ENCODE measurements around the gene AQP6. TPM values are rescaled to one million over a fixed set of nuclear protein-coding genes. Genes with fewer than 3 reads are reported as not detected.

AQP6 gene
- total and polyA plus RNA-seq, 10 of the 15 experiments (the other 5 are each of a cell fraction or from before 2014, with no cell fraction given) = not detected

- in situ Hi-C loops (cut with MboI) = no loop called here
- ChIA-PET CTCF (no interaction called here), POLR2A (interaction anchor here (0.6 kb wide), 1 partner anchor 145 kb away, joined by 3 read pairs; no protein-coding TSS in a partner anchor), RAD21 (ENCODE audit: unreplicated experiment) (no interaction called here), SMC1A (ENCODE audit: uncharacterized antibody, unreplicated experiment) (no interaction called here)
- Histone ChIP-seq H3K9me3 (replicated peaks; ENCODE audit: control insufficient read depth, insufficient read depth, low read length) (no peaks in the 10 kb centered on the region), H3K4me1 (ENCODE audit: control insufficient read depth, insufficient read depth, low read length) (no peaks in the 10 kb centered on the region), H3K9ac (ENCODE audit: control insufficient read depth, insufficient read depth, low read length) (no peak overlapping the region), H3K27ac (ENCODE audit: control insufficient read depth, insufficient read depth) (no peak overlapping the region), H2AFZ (ENCODE audit: control insufficient read depth, low read depth, low read length) (no peak overlapping the region), H3K27me3 (replicated peaks in 1 of 2; ENCODE audit: control insufficient read depth in 2 of 2, insufficient read depth in 2 of 2, low read length in 1 of 2) (peaks cover 3% of the 10 kb centered on the region in 2 experiments; a peak in 2 of 4 replicates), H3K4me3 (no peak overlapping the region), H4K20me1 (ENCODE audit: control insufficient read depth, insufficient read depth) (no peaks in the 10 kb centered on the region), H3K4me2 (ENCODE audit: control insufficient read depth, insufficient read depth) (no peak overlapping the region), H3K36me3 (ENCODE audit: control insufficient read depth in 2 of 2, insufficient read depth in 2 of 2, low read length in 1 of 2) (no peaks in the 10 kb centered on the region), H3K79me2 (ENCODE audit: control insufficient read depth, insufficient read depth, low read length) (no peaks in the 10 kb centered on the region)
- DNase-seq (ENCODE audit: low read depth, low spot score) (no peak), FAIRE-seq (no peak), ATAC-seq (no peak)
- intact Hi-C loops (cut with micrococcal nuclease; ENCODE audit: unreplicated experiment) = no loop called here
- TF ChIP-seq ZNF24 (IDR thresholded peaks at IDR 0.05) (no peak), ZSCAN29 (IDR thresholded peaks at IDR 0.05) (no peak), MAX (IDR thresholded peaks at IDR 0.05; ENCODE audit: low read depth, low read length) (no peak), PAX5 (IDR thresholded peaks at IDR 0.05; ENCODE audit: borderline replicate concordance, low read depth, low read length) (no peak), PML (IDR thresholded peaks at IDR 0.05; ENCODE audit: low read length) (no peak), MEF2A (IDR thresholded peaks at IDR 0.05; ENCODE audit: insufficient read depth, low read depth, low read length) (no peak), FOS (IDR thresholded peaks at IDR 0.05; ENCODE audit: borderline replicate concordance, extremely low read depth, insufficient read length) (no peak), BRCA1 (IDR thresholded peaks at IDR 0.05; ENCODE audit: low read depth, low read length) (no peak), ETV6 (conservative IDR thresholded peaks at IDR 0.05 in 1 of 2, IDR thresholded peaks at IDR 0.05 in 1 of 2; ENCODE audit: borderline replicate concordance in 1 of 2, low read depth in 1 of 2) (no peak), JUND (IDR thresholded peaks at IDR 0.05; ENCODE audit: low read depth, low read length) (no peak), IRF4 (IDR thresholded peaks at IDR 0.05; ENCODE audit: low read depth, low read length) (no peak), ZNF217 (IDR thresholded peaks at IDR 0.05) (no peak), SPI1 (IDR thresholded peaks at IDR 0.05; ENCODE audit: borderline replicate concordance, insufficient read depth, low read depth, low read length) (no peak), NR2C2 (IDR thresholded peaks at IDR 0.05; ENCODE audit: borderline replicate concordance, control insufficient read depth, insufficient read length, low read depth) (no peak), TCF7 (IDR thresholded peaks at IDR 0.05; ENCODE audit: borderline replicate concordance) (no peak), ZNF384 (IDR thresholded peaks at IDR 0.05; ENCODE audit: borderline replicate concordance, low read depth, low read length) (no peak), YY1 (IDR thresholded peaks at IDR 0.05; ENCODE audit: low read depth, low read length) (no peak), SIX5 (IDR thresholded peaks at IDR 0.05; ENCODE audit: low read depth, low read length, severe bottlenecking) (no peak), POLR2AphosphoS5 (IDR thresholded peaks at IDR 0.05; ENCODE audit: low read length) (no peak)
- BruUV-seq (replicated peaks) = no TSS peak
- 53% methylated on average over 7 of the region's 7 CpGs for WGBS (ENCODE audit: insufficient coverage, insufficient replicate concordance, low lambda C conversion rate, missing lambda C conversion rate)
These were observed 48.0 kb upstream of the AQP6 start for GRCh38 chr12:49924628-49925246.
